ENCODE results near the gene FHIT. TPM values are rescaled to one million over a fixed set of nuclear protein-coding genes. Genes with fewer than 3 reads are reported as not detected.

The FHIT gene
- total and polyA plus RNA-seq, 2 of the 4 experiments (the other 2 are of a cell fraction): 0.07 TPM; not detected in 1

DNA sequence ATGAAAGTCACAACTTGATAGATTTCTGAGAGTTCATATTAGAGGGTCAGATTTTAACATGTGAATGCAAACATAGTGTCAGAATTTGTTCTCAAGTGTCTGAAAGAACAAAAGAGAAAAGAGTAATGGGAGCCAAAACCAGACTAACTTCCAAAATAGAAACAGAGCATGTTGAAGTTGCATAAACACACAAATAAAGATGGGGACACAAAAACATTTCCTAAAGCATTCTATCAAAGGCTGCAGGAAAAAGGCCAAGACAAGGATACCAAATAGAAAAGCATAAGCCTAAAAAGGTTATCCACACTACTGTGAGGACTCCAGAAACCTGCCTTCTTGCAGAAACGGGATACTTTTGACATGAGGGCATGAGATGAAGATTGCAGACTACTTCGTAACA, 2.8 kb downstream of the FHIT start:
- Histone ChIP-seq H3K18ac (ENCODE audit: low read depth, low read length) (no peak overlapping the region), H2BK5ac (ENCODE audit: low read depth, low read length, poor library complexity, severe bottlenecking) (no peak overlapping the region), H3K27me3 (ENCODE audit: control insufficient read depth, insufficient read depth, low read length) (no peaks in the 10 kb centered on the region; the same call in 1 of the 2 replicates), H4K5ac (ENCODE audit: low read depth, low read length) (no peak overlapping the region), H3K23ac (ENCODE audit: low read depth, low read length) (no peak overlapping the region), H2BK15ac (ENCODE audit: low read depth, low read length) (no peak overlapping the region), H2AK9ac (replicated peaks; ENCODE audit: low read depth, low read length, poor library complexity) (no peak overlapping the region), H3K27ac (ENCODE audit: insufficient read depth, low read length) (no peak overlapping the region), H4K8ac (ENCODE audit: low read depth in 2 of 2, low read length in 2 of 2) (no peak overlapping the region), H3K56ac (ENCODE audit: extremely low read depth, insufficient read depth, low read length) (no peak overlapping the region), H3K9ac (ENCODE audit: low read depth, low read length) (no peak overlapping the region), H3K4me3 (ENCODE audit: insufficient read depth, low read depth, low read length) (no peak overlapping the region), H3K79me1 (ENCODE audit: low read depth in 1 of 2, low read length in 2 of 2) (no peaks in the 10 kb centered on the region), H3K4me2 (ENCODE audit: low read depth, low read length) (no peak overlapping the region), H2BK20ac (ENCODE audit: low read depth, low read length) (no peak overlapping the region), H2AK5ac (ENCODE audit: low read depth, low read length) (no peak overlapping the region), H3K4me1 (ENCODE audit: control insufficient read depth, insufficient read depth, low read length) (no peaks in the 10 kb centered on the region), H3K9me3 (ENCODE audit: control insufficient read depth, insufficient read depth, low read length) (no peaks in the 10 kb centered on the region), H3K9me1 (ENCODE audit: insufficient read depth, low read length) (no peaks in the 10 kb centered on the region; the same call in 1 of the 2 replicates), H3K14ac (replicated peaks; ENCODE audit: low read depth, low read length) (no peak overlapping the region), H3K36me3 (ENCODE audit: control insufficient read depth, insufficient read depth, low read length) (no peaks in the 10 kb centered on the region), H4K20me1 (ENCODE audit: insufficient read depth, low read length) (no peaks in the 10 kb centered on the region), H2AFZ (replicated peaks; ENCODE audit: low read length, poor library complexity) (no peak overlapping the region), H2BK120ac (ENCODE audit: low read depth, low read length) (no peak overlapping the region), H3K4ac (ENCODE audit: low read depth, low read length) (no peak overlapping the region), H4K91ac (ENCODE audit: insufficient read depth, low read depth, low read length) (no peak overlapping the region)
- dilution Hi-C loops (cut with HindIII; ENCODE audit: low sequenced_read_pairs, unreplicated experiment): no loop called here
- ATAC-seq (ENCODE audit: low read depth) (no peak), DNase-seq (no peak)
- POLR2A ChIA-PET (ENCODE audit: unreplicated experiment): no interaction called here
- no TSS peak for BruUV-seq (replicated peaks)
- intact Hi-C loops (cut with micrococcal nuclease): no loop called here
- CTCF ChIA-PET: no interaction called here
- WGBS, 2 experiments (ENCODE audit: extremely low coverage in 2 of 2, insufficient read length in 1 of 2): no CpG with 5 or more reads among the region's 2 CpGs
- TF ChIP-seq MAZ (IDR thresholded peaks at IDR 0.05; ENCODE audit: borderline replicate concordance, low read depth, low read length) (no peak), CHD1 (IDR thresholded peaks at IDR 0.05; ENCODE audit: low read depth, low read length) (no peak), RAD21 (IDR thresholded peaks at IDR 0.05; ENCODE audit: low read length) (no peak), MXI1 (IDR thresholded peaks at IDR 0.05; ENCODE audit: borderline replicate concordance, low read depth, low read length) (no peak), FOS (IDR thresholded peaks at IDR 0.05; ENCODE audit: low read depth, low read length) (no peak), NFE2L2 (IDR thresholded peaks at IDR 0.05; ENCODE audit: low read depth, low read length) (no peak), CEBPB (IDR thresholded peaks at IDR 0.05; ENCODE audit: low read depth, low read length) (no peak), RCOR1 (IDR thresholded peaks at IDR 0.05; ENCODE audit: insufficient replicate concordance, low read length) (no peak), RFX5 (IDR thresholded peaks at IDR 0.05; ENCODE audit: low read depth, low read length) (no peak), SMC3 (IDR thresholded peaks at IDR 0.05; ENCODE audit: low read depth, low read length) (no peak), MAFK (IDR thresholded peaks at IDR 0.05; ENCODE audit: low read depth, low read length) (no peak)
- TF ChIP-seq, protein P1, sequence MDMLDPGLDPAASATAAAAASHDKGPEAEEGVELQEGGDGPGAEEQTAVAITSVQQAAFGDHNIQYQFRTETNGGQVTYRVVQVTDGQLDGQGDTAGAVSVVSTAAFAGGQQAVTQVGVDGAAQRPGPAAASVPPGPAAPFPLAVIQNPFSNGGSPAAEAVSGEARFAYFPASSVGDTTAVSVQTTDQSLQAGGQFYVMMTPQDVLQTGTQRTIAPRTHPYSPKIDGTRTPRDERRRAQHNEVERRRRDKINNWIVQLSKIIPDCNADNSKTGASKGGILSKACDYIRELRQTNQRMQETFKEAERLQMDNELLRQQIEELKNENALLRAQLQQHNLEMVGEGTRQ (IDR thresholded peaks at IDR 0.05; ENCODE audit: low read depth, low read length): no peak
- TF ChIP-seq, protein P2, sequence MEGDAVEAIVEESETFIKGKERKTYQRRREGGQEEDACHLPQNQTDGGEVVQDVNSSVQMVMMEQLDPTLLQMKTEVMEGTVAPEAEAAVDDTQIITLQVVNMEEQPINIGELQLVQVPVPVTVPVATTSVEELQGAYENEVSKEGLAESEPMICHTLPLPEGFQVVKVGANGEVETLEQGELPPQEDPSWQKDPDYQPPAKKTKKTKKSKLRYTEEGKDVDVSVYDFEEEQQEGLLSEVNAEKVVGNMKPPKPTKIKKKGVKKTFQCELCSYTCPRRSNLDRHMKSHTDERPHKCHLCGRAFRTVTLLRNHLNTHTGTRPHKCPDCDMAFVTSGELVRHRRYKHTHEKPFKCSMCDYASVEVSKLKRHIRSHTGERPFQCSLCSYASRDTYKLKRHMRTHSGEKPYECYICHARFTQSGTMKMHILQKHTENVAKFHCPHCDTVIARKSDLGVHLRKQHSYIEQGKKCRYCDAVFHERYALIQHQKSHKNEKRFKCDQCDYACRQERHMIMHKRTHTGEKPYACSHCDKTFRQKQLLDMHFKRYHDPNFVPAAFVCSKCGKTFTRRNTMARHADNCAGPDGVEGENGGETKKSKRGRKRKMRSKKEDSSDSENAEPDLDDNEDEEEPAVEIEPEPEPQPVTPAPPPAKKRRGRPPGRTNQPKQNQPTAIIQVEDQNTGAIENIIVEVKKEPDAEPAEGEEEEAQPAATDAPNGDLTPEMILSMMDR (conservative IDR thresholded peaks at IDR 0.05; ENCODE audit: low read depth, low read length): no peak
- in situ Hi-C loops (cut with MboI; ENCODE audit: low sequenced_read_pairs): no loop called here
